Body of pancreas (tissue), 4 donors: ENCODE results near the gene HLA-C.

Experiments
- CTCF ChIP-seq, 7 experiments: fragments of 450-650 bp in 4 of 7; fragments of 200-600 bp in 3 of 7; sonication (generic) in 3 of 7; IDR thresholded peaks; one replicate each; pipeline ENCODE4 v1.5.1; 2016 to 2019; ENCODE audit warnings: antibody characterized with exemption in 7 of 7
- POLR2A ChIP-seq, 3 donors: fragments of 450-650 bp; IDR thresholded peaks; one replicate each; pipeline ENCODE4 v1.6.1; 2016; ENCODE audit warnings: antibody characterized with exemption in 3 of 3, mild to moderate bottlenecking in 2 of 3

DNA sequence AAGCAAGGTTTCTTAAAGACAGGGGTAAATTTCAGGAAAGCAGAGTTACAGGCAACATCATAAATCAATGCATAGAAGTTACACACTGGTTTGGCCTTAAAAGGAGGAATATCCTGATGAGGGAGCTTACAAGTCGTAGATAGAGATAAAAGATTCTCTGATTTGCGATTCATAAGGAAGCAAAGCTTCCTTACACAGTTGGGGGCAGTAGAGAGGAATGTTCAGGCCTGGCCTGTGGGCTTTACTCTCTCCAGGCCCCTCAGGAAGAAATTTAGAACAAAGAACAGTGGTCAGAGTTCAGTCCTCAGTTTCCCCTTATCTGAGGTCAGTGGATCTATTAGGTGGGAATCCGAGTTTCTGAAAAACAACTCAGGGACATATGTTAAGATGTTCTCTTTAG lies 19.3 kb downstream of the HLA-C start:
- TF ChIP-seq CTCF (IDR thresholded peaks at IDR 0.05) (no peak), POLR2A (IDR thresholded peaks at IDR 0.05) (no peak)
